Vagina (tissue), 2 donors: Measurements from ENCODE around the gene NXT2.
"Not testable (repeated sequence)": the region's sequence is repeated elsewhere in the genome, so short reads cannot be mapped to it uniquely, and the experiment has no call there.

Experiments
- CTCF ChIP-seq, 3 experiments: fragments of 450-650 bp in 2 of 3; fragments of 200-600 bp in 1 of 3; sonication (generic) in 1 of 3; IDR thresholded peaks; one replicate each; pipeline ENCODE4 v1.5.1; 2017 to 2019; ENCODE audit warnings: antibody characterized with exemption in 3 of 3, mild to moderate bottlenecking in 2 of 3, moderate library complexity in 2 of 3
- POLR2A ChIP-seq, 2 donors: fragments of 450-650 bp; IDR thresholded peaks; one replicate each; pipeline ENCODE4 v1.6.1; 2017; ENCODE audit warnings: antibody characterized with exemption in 2 of 2, mild to moderate bottlenecking in 2 of 2, moderate library complexity in 2 of 2

GRCh38 chrX:109576083-109576482 lies 39.4 kb downstream of the NXT2 start:
- TF ChIP-seq CTCF, POLR2A (IDR thresholded peaks at IDR 0.05): not testable (repeated sequence)
